Measurements from ENCODE around the gene DNAJC17. TPM values are rescaled to one million over a fixed set of nuclear protein-coding genes. Genes with fewer than 3 reads are reported as not detected.

The DNAJC17 gene
- total and polyA plus RNA-seq, 2 of the 13 experiments (the other 11 are each of a cell fraction or from before 2014, with no cell fraction given), result 22.2 to 26.5 TPM

- peak; percentile 94 for TF ChIP-seq ZNF687 (CRISPR knock-in tag; IDR thresholded peaks at IDR 0.05)
- TF ChIP-seq PAF1 (CRISPR knock-in tag; IDR thresholded peaks at IDR 0.05), result no peak
- TF ChIP-seq ZKSCAN1 (IDR thresholded peaks at IDR 0.05; ENCODE audit: low read length), result no peak
- 0 out of 2 replicates have a peak, but pooled peaks have one; percentile 13 for TF ChIP-seq ZBTB46 (CRISPR knock-in tag; IDR thresholded peaks at IDR 0.05; ENCODE audit: borderline replicate concordance)
- TF ChIP-seq ZNF747 (CRISPR knock-in tag; IDR thresholded peaks at IDR 0.05; ENCODE audit: borderline replicate concordance), result no peak
- TF ChIP-seq ATF5 (CRISPR knock-in tag; IDR thresholded peaks at IDR 0.05; ENCODE audit: low read depth), result 0 out of 2 replicates have a peak, but pooled peaks have one; percentile 7
- no peak for TF ChIP-seq ZSCAN29 (CRISPR knock-in tag; conservative IDR thresholded peaks at IDR 0.05)
- no peak for TF ChIP-seq NCOA1 (CRISPR knock-in tag; IDR thresholded peaks at IDR 0.05)
- no peak for TF ChIP-seq HCFC1 (IDR thresholded peaks at IDR 0.05; ENCODE audit: low read depth, low read length)
- TF ChIP-seq NBN (conservative IDR thresholded peaks at IDR 0.05), result no peak
- no peak for TF ChIP-seq NR2F6 (IDR thresholded peaks at IDR 0.05)
- TF ChIP-seq NR2F6 (CRISPR knock-in tag; IDR thresholded peaks at IDR 0.05), result peak; percentile 37; the same call in 1 of the 2 replicates
- no peak for TF ChIP-seq KLF13 (CRISPR knock-in tag; IDR thresholded peaks at IDR 0.05)
- TF ChIP-seq ATRX (CRISPR knock-in tag; IDR thresholded peaks at IDR 0.05; ENCODE audit: borderline replicate concordance), result no peak
- 0 out of 2 replicates have a peak, but pooled peaks have one; percentile 20 for TF ChIP-seq ZBTB14 (CRISPR knock-in tag; IDR thresholded peaks at IDR 0.05)
- no peak for TF ChIP-seq ZFP90 (CRISPR knock-in tag; IDR thresholded peaks at IDR 0.05; ENCODE audit: borderline replicate concordance)
- TF ChIP-seq CHD2 (IDR thresholded peaks at IDR 0.05; ENCODE audit: low read depth, low read length), result no peak
- no peak for TF ChIP-seq ZNF740 (CRISPR knock-in tag; IDR thresholded peaks at IDR 0.05)
- peak; percentile 28; the same call in 1 of the 2 replicates for TF ChIP-seq DR1 (CRISPR knock-in tag; IDR thresholded peaks at IDR 0.05)
- TF ChIP-seq HNRNPK (IDR thresholded peaks at IDR 0.05; ENCODE audit: low read depth, low read length, poor library complexity, severe bottlenecking), result no peak
- TF ChIP-seq NR2F1 (CRISPR knock-in tag; IDR thresholded peaks at IDR 0.05), result 0 out of 4 replicates have a peak, but pooled peaks of 1 of the 2 experiments have one; percentile 10
- TF ChIP-seq TSC22D2 (CRISPR knock-in tag; IDR thresholded peaks at IDR 0.05; ENCODE audit: borderline replicate concordance), result no peak
Observed at GRCh38 chr15:40762919-40763800, 44.1 kb downstream of the DNAJC17 start (continued).

Measured in HepG2 (cell line).